NCI-H1417 treated with DMSO at 0.1 percent for 48 hours (cell line): ENCODE data around the gene PRKCQ.
"Not testable (repeated sequence)": the region's sequence is repeated elsewhere in the genome, so short reads cannot be mapped to it uniquely, and the experiment has no call there.

Source experiments
- DNase-seq: peaks from one replicate; lab custom pipeline; 2025; lab: John Stamatoyannopoulos, UW

The PRKCQ gene

DNA sequence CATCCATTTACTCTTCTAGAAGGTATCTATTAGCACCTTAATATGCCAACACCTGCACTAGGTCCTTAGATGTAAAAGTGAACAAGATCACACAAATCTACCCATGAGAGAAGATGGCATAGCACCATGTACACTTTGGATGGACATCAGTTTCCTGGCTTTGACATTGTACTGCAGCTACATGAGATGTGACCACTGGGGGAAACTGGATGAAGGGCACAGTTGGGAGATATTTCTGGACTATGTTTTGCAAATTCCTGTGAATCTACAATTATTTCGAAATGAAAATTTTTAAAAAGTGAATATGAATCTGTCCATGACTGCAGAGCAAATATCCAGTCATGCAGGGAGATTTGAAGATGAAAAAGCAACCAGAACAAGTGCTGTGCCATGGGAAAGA is 124.5 kb downstream of the PRKCQ start:
- no peak for DNase-seq

DNA sequence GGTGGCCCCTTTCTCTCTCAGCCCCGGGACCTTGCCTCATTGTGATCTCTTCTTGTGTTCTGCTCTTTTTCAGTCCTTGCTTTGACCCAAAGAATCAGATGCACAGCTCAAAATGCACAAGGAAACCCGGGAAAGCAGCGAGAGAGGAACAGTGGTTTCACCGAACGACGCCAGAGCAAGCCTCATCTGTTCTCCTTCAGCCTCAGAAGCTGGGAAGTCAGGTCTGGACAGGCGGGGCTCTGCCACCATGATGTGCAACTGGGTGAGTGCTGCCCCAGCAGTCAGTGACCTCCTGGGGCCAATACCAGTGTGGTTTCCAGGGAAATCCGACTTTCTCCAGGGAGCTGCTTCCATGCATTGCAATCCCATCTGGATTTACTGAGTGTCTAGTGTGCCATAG is 133.4 kb downstream of the PRKCQ start:
- no peak for DNase-seq

DNA sequence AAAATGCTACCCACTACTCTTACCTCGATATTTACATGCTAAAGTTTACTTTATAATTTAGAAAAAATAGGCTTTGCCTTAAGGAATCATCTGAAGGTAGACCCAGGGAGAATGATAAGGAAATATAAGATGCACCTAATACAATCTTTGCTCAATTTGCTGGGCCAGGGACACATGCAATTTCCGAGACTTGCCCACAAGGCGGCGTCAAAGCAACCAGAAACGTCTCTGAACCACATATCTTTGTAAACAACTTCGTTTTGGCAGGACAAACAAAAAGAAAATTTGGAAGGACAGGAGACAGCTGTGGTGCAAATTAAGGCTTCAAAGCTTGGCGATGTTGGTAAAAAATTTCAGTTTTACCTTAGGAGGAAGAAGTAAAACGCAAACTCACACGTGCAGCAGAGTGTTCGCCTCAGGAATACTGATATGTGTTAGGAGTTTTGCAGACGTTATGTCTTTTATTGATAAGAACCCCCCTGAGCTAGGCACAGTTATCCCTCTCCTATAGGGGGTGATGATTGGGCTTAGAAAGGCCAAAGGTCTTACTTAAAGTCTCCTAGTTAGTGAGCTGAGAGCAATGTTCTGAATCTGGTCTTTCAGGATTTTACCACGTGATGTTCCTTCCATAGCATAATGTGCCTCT is 134.3 kb downstream of the PRKCQ start:
- DNase-seq, result no peak

DNA sequence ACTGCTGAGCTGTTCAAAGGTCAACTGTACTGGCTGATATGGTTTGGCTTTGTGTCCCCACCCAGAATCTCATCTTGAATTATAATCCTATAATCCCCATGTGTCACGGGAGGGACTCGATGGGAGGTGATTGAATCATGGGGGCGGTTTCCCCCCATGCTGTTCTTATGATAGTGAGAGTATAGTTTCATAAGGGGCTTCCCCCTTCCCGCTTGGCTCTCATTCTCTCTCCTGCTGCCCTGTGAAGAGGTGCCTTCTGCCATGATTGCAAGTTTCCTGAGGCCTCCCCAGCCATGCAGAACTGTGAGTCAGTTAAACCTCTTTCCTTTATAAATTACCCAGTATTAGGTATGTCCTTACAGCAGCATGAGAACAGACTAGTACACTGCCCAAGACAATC is 140.2 kb downstream of the PRKCQ start:
- not testable (repeated sequence) for DNase-seq

DNA sequence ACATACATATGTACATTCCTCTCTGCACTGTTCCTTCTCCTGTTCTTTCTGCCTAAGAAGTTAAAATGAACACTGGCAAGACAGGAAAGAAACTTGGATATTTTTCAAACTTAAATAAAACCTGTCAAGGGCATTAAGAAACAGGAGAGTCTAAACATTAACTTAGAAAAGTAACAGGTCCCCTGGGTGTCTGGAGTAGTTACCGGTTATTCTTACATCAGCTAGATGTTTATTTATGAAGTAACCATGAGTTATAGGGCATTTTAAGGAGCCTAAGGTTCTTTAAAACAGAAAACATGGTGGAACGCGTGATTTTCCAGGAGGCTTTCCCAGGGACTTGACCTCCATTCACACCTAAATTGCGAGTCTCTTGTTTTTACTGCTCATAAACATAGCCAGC is 148.2 kb downstream of the PRKCQ start:
- DNase-seq, result no peak

DNA sequence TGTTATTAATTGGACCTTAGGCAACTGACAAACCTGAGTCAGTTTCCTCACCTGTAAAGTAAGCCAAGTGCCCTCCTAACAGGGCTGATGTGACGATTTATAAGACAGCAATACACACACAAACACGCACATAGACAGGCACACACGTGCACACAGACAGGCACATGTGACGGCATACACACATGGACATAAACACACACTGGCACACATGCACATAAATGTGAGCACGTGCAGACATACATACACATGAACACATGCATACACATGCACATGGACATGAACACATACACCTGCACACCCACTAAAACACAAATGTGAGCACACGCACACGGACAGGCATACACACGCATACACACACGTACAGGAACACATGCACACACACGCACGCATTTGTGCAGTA is 148.9 kb downstream of the PRKCQ start:
- DNase-seq, result no peak

DNA sequence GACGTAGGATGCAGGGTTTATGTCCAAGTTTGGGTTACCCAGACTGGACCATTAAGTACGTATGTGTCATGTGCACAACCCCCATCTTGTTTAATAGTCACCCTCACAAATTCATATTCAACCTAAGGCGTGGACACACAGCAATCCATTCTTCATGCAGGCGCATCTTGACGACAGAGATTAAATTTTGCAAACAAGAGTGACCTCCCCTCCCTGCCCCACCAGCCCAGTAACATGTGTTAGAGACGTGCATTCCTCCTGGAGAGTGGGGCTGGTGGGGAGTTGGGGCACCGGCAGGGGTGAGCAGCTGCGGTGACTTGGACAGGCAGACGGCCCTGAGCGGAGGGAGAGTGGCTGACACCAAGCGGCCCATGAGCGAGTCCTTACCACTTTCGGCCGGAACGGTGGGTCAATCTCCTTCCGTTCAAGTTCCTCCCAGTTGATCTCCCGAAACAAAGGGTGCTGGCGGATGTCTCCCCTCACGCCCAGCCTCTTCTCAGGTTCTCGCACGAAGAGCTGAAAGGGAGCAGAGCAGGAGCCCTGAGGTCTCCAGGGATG is 149.6 kb downstream of the PRKCQ start:
- no peak for DNase-seq

DNA sequence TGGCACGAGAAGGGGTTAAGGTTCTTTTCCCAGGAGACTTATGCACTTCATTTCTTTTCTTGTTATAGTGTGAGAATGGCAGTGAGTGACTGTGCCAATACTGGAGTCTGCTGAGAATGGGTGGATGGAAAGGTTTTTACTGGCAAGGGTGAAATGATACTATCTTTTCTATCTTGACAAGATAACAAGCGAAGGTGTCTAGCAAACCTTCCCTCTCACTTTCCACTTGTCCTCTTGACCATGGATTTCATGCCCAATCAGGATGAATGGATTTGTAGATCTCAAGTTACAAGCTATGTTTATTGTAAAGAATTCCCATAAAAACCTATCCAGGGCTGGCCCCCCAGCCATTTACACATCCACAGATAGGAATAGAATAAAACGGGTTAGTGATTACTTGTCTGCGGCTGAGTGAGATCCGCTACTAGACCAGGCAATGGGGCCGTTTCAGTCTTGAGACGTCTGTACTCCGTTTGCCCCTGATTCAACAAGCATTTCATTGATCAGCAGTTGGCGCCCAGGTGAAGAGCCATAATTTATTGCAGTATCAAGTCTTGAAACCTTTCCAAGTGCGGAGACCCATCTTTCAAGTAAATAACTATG is 152.6 kb downstream of the PRKCQ start:
- no peak for DNase-seq

DNA sequence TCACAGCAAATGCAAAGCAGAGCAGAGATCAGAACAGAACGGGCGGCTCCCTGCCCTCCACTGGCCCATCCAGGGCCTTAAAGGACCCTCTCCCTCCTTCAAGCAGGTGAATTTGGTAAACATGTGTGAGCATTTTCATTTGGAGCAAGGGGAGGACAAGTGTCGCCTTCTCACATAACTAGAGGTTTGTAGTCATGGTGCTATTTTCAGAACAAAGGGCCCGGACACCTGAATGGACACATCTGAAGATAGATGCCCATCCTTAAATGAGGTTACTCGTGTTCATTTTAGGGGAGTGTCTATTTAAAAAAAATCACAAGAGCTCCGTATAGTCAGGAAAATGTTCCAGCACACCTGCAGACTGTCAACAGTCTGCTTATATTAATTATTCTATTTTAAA is 153.8 kb downstream of the PRKCQ start:
- no peak for DNase-seq

DNA sequence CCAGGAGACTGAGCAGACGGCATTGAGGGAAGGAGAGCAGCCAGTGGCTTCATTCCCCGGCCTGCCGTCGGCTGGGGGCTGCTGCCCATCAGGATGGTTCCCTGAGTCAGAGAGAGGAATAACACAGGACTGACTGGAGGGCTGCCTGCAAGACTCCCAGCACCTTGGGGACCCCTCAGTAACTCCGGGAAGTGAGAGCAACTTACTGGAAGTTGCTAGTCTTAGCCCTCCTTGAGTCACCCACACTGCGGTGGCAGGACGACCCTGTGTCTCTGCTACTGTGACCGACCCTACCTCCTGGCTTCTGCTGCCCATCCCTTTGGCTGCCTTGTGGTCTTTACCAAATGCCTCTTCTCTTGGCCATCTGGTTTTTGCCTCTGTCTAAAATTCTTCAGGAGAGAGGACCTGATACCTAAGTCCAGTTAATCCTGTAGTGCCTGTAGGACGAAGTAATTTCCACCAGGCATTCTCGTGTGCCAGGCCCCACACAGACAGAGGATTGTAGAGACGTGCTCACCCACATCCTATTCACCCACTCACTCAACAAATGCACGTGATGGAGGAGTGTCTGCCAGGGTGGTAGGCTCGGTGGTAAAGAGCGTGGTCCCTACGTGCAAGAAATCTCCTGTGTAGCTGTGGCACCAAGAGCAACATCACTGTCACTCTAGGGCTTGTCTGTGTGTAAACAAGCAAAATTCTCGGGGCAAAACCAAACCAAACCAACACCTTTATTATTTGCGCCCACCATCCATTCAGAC is 156.5 kb downstream of the PRKCQ start:
- DNase-seq, result no peak

DNA sequence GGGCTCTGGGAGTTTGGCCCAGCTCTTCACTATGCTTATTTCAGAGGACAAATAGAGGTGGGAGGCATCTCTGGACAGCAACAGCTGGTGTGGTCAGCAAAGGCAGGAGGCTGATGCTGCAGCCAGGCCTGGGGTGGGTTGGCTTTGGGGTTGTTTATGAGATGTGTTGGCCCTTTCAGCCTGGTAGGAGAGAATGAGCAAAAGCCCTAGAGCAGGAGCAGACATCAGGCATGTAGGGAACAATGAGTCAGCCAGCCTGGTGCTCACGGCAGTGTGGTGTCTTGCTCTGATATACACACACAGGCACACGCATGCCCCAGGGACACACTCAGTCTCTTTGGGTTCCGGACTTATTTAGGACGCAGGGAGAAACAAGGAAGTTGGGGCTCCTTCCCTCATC is 157.1 kb downstream of the PRKCQ start:
- DNase-seq, result no peak

DNA sequence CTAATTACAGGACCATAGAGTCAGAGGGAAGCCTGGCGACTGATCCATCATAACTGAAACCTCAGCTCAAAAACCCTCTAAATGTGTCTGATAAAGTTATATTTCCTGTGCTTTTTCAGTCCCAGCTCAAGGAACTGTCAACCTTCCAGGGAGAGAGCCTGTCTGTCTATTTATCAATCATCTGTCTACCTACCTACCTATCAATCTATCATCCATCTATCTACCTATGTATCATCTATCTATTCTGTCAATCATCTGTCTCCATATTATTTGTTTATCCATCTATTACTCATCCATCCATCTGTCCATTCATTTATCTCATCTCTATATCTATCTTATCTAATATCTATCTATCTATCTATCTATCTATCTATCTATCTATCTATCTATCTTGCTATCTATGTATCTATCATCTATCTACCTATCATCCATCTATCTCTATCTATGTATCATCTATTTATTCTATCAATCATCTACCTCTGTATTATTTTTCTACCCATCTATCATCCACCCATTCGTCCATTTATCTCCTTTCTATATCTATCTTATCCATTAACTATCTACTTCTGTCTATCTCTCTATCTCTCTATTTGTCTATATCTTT is 161.4 kb downstream of the PRKCQ start:
- no peak for DNase-seq

DNA sequence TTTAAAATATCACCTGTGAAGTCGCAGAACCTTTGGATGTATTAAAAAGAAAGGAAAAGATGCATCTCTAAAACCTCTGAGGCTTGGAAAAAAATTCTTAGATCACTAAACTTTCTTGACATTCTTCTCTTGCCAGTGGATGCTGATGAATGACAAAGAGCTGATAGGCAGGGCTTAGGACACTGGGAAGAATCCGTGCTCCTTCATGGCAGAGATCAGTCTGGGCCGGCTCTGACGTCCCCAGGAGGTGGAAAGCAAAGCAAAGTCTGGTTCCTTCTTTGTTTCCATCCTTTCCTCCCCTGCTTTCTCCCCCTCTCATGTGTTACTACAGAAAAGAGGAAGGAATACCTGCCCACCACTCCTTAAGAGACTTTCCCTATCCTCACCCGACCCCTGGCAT is 161.9 kb downstream of the PRKCQ start:
- DNase-seq, result no peak

DNA sequence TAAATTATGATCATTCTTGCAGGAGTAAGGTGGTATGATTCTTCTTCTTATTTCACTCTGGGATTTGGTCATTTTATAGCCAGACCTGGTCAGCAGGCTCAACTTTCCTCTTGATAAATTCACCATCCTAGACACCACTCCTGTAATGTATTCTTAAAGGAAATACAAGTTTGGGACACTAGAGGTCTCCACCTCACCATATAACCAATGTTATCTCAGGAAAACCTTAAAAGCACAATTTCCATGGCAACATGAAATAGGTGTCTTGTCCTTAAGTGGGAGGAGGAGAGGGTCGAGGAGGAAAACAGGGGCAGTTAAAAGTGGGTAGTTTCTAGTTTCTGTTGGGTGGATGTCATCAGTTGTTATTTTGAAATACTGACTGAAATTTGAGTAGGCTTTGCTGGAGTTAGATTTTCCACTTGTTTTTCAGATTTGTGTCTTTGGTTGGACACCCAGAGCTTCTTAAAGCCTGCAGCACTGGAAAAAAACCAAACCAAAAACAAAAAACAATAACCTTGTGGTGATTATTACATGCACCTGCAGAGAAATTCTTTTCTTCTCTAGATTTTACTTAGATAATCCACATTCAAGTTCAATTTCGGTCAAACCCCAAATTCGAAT is 163.1 kb downstream of the PRKCQ start:
- DNase-seq, result no peak

DNA sequence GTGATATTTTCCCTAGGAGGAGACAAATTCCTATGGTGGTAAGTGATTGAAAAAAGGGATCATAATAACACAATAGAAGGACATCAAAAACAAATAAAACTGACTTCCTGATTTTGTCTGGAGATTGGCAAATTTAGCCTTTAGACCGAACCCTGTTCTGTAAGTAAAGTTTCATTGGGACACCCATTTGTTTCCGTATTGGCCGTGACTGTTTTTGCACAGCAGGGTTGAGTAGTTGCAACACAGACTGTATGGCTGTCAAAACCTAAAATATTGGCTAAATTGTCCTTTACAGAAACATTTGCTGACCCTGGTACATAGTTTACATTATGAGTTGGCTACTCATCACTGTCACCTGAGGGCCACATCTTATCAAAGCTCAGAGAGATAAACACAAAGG is 168.6 kb downstream of the PRKCQ start:
- DNase-seq, result no peak

DNA sequence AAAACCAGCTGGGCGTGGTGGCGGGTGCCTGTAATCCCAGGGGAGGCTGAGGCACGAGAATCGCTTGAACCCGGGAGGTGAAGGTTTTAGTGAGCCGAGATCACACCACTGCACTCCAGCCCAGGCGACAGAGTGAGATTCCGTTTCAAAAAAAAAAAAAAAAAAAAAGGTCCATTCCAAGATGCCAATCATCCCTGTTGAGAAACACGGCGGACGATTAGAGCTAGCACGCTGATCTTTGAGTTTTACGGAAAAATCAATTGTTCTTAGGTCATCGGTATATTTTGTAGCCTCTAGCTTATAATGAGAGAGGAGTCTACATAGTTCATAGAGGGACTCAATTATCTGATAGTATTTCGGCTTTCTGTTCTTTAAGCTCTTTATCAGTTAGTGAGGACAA is 169.2 kb downstream of the PRKCQ start:
- no peak for DNase-seq

DNA sequence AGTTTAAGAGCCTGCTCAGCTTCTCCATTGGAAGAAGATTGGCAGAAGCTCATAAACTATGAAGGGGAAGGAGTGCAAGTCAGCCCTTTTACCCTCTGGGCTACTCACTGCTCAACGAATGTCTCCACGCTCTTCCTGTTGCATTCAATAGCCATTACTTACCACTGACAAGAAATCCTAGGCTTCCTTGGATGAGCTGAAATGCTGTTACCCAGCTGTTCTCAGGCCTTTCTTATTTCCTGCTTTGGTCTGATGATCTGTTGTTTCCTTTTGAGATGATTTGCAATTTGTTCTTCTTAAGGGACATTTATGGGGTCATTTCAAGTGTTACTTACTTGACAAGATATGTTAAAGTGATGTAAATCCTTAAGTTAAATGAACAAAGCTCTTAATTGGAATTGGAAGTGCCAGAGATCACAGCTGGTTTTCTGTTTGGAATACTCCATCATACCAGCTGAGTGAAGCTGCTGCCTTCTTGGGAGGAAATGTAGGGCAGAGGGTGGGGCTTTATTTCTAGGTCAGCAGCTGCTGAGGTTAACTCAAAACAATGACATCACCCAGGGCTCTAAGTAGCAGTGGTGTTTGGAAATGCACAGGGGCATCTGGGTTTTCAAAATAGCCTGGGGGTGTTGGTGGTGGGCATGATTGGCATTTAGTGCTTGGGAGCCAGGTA is 170.0 kb downstream of the PRKCQ start:
- no peak for DNase-seq

DNA sequence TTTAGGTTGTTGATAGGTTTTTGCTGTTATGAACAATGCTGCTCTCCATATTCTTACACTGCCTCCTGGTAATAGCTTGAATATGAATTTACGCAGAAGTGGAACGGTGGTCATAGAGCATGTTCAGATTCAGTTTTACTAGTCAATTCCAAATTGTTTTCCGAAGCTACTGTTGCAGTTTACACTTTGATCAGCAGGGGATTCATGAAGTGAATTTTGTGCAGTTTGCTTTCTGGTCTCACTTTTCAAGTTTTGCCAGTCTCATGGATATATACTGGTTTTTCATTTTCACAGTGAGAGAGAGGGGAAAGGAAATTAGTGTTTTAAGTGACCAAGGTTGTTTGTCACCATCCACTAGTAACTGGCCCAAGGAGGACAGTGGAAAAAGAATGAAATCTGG is 171.3 kb downstream of the PRKCQ start:
- DNase-seq, result no peak

DNA sequence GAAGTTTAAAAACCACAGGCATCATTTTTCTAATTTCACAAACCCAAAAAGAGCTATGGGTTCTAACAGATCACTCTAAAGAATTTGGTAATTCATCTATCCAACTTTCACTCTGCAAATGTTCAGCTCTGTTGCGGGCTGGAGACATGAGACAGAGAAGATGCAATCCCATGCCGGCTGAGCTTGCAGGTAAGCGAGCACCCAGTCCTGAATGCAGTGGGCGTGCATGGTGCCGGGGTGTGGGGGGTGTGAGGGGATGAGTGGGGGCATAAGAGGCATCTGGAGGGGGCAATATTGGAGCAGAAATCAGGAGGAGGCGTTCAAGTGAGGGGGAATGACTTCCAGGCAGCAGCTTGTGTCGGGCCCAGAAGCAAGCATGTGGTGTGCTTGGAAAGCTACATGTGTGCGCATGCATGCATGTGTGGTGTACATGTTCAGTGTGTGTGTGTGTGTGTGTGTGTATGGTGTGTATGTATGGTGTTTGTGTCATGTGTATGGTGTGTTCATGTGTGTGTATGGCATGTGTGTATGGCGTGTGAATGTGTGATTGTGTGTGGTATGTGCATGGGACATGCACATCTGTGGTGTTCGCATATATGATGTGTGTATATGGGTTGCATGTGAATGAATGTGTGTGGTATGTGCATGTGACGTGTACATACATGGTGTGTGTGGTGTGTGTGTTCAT is 172.9 kb downstream of the PRKCQ start:
- no peak for DNase-seq

DNA sequence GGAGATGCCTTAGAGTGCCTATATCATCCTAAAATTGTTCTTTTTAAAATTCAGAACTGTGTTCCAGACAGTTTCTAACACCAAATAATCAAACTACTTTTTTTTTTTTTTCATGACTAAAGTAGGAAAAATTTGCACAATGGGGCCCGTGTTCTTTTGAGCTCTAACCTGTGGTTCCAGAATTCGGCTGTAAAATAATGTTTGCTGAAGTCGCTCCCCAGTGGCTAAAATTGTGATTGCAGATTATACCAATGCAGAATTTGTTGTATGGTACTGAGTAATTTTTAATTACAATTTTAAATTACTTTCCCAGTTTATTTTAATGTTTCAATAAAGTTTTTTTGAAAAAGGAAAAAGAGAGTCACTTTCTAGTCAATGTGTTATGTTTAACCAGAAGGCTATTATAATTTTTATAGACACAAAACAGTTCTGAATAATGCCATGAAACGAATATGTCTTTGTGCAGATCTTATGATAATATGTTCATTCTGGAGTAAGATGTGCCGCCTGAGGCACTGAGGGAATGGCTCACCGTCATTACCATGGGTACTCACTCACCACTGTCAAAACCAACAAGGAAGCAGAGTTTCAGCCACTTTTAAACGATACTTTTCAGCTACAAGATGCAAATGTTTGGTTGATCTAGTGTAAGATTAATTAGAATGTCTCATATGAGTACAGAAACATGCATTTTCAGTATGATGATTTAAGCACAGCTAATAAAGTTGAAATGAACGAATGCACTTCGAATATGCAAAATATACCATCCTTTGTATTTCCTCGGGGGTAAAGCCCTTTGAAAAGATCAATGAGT is 173.6 kb downstream of the PRKCQ start:
- DNase-seq, result no peak
